Head of caudate nucleus (tissue), 42 donors: ENCODE measurements around the gene RPL18.

ENCODE experiments used
- DNase-seq, 42 donors: peaks; one replicate each; pipeline versions ENCODE4 v3.0.0 to v3.0.0-alpha.2; 2020 to 2021; ENCODE audit warnings: mixed read lengths in 7 of 42
- intact Hi-C: fragments of 100-400 bp; cut with DNase I; formaldehyde crosslinking; loops from one replicate; pipeline ENCODE4 v1.15.0; 2022

Gene RPL18

DNA sequence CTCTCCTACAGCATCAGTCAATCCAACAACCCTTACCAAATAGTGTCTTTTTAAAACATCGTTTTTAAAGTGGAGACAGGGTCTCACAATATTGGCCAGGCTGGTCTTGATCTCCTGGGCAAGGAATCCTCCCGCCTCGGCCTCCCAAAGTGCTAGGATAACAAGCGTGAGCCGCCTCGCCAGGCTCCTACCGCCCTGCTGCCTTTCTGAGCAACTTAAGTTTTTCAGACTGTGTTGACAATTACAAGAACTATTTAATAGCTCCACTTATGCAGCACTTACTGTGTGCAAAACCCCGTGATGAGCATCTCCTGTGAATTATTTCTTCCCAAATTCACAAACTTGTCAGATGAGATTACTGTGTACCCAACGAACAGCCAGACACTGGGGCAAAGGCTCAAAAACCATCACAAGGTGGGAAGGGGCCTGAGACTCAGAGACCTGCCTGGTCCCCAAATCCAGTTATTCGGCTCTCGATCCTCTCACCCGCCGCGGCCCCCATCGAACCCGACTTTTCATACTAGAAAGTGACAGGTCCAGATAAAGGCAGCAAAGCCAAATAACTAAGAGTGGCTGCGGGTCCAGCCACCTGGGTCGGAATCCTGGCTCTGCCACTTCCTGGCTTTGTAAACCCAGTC is 581 bp downstream of the RPL18 start:
- intact Hi-C loops: no loop called here
- peak in 4 of 42 donors; percentile 31 to 59 (median 43) for DNase-seq

DNA sequence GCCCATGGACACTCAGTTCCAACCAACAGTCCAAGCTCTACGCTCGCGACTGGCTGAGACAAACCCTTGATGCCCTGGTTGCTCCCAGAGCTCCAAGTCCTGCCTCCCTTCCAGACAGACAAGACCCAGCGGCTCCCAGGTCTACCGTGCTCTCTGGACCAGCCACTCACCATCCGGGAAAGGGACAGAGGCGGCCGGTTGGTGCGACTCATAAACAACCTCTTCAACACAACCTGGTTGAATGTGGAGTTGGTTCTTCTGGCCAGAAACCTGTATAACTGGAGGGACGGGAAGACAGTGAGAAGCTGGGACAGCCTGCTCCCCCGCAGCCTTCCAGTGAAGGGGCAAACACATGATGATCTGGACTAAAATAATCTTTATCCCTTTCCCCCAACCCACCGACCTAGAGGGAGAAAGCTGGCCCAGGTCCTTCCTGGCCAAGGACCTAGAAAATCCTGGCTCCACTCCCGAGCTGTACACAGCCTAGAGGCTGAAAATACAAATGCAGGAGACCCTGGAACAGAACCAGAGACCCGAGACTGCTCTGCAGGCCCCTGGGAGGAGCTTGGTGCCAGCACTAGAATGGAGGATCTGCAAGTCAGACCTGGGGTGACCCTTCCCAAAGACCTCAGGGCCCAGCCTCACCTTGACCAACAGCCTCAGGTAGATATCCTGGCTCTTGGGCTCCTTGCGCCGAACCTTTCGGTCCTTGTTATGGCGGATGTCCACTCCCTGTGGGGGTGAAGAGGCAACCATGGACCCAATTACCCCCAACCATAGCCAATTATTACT is 1.6 kb downstream of the RPL18 start:
- no peak for DNase-seq
- intact Hi-C loops: no loop called here

DNA sequence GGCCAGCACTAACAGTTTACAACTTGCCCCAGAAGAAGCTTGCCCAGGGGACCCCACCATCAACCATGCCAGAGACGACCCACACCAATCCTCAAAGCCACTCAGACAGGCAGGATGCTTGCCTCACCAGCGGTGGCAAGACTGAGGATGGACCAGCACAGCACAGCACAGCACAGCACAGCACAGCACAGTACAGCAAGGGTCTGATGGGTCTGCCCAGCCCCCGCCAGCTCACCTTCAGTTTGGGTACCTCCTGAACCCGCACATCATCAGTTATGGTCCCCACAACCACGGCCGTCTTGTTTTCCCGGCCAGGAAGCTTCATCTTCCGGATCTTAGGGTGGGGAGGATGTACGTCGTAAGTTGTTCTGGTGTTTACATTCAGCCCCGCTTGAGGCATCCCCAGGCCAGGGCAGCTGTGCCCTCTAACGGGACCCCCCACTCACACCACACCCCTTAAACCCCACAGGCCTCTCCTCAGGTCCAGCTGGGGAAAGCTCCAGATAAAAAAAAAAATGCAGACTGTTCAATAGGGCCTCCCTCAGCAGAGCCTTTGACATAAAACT is 2.4 kb downstream of the RPL18 start:
- DNase-seq: no peak
- intact Hi-C loops: no loop called here

DNA sequence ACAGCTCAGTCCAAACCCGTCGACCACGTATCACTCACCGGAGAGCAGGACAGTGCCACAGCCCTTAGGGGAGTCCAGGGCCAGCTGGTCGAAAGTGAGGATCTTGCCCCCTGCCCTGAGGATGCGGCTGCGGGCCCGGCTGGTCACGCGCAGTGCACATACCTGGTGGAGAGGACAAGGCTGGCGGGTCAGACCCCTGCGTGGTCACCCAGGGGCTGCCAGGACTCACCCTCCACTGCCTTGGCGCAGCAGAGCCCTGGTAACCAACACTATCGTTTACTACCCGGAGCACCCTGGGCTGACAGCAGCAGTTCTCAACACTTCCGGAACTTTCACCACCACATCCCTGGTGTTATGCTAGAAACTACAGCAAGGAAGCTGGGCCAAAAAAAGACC is 2.9 kb downstream of the RPL18 start:
- intact Hi-C loops: no loop called here
- no peak for DNase-seq

DNA sequence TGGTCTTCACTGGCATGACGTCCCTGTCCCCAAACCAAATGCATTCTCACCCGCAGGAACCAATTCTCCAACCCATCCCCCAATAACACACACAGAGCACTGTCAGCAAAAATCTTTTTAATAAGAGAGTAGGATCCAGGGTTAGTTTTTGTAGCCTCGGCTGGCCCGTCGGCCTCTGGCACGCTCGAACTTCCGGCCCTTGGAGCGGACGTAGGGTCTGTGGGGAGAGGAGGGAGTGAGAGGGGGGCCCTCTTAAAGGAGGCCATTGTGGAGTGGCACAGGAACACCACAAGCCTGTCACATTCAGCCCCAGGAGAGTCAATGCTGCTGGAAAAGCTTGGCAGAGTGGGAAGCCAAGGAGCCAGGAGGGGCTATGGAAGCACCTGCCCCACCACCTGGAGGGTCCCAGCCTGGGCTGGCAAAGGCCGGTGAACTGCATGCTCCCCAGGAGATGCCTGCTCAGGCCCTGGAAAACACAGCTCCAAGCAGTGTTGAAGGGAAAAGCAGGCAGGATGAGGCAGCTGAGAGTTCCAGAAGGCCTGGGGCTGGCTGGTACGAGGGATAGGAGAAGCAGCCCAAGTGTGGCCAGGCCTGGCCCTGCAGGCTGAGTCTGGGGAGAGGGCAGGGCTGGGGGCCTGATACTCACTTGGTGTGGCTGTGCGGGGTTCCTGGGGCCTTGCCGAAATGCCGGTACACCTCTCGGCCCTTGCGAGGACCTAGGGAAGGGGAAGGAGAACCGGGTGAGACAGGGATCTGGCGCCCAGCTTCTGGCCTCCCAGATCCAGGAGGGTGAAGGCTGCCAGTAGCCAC is 3.5 kb downstream of the RPL18 start:
- DNase-seq: no peak
- intact Hi-C loops: no loop called here

DNA sequence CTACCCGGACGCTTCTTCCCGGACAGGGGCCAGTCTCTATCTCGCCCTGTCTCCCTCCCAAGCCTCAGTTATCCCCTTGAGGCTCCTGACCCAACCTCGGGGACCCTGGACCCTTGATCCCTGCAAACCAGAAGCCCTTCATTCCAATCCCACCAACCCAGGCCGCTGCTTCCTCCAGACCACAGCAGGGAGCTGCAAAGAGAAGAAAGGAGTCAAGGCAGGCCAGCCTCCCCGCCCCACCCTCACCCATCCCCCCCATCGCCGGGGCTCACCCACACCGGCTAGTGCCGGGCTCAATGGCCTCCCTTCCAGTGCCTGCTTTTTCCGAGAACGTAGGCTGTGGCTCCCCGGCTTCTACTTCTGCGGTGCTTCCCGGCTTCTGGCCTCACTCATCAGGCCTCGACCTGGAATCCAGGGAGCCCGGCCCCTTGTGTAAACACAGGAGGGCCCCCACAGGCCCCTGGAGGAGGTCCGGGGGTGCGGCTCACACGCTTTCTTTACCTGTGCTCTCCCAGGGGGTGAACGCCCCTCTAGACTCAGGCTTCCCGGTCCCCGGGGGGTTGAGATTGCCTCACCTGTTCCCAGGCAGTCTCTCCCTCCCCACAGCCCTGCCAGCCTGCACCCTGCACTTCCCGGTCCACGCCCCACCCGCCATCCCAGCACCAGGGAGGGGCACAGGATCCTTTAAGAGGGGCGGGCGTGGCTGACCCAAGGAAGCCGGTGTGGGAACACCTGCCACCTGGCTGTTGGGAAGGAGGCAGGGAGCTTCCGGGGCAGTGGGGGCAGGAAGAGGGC is 4.3 kb downstream of the RPL18 start, which contains the start of gene FAM83E:
FAM83E (minus strand) TSS at position 641 of the 795 bp plus-strand sequence. CDS start 1,704 bp downstream, outside the sequence.
- DNase-seq: no peak
- intact Hi-C loops: no loop called here

DNA sequence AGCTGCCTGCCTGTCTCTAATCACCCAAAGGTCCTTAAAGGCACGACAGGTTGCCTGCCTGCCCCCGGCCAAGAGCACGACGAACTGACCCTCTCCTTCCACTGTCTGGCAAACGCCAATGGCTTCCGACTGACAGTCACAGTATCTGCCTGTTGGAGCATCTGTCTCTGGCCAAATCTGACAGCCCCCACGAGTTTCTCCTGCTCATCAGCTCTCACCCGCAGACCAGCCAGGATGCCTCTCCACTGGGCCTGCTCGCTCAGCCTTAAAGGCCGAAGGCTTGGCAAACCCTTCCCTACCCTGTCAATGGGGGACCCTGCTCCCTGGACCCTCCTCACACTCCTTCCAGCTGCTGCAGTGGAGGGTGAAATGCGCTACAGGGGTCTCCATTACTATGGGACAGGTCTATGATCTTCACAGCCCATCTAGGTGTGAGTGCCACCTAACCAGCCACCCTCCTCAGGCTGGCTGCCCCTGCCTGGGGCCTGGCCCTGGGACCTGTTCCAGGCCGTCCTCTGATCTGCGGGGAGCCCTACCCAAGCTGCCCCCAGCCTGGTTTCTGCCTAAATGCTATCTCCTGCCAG is 5.0 kb downstream of the RPL18 start:
- no peak for DNase-seq
- intact Hi-C loops: no loop called here

DNA sequence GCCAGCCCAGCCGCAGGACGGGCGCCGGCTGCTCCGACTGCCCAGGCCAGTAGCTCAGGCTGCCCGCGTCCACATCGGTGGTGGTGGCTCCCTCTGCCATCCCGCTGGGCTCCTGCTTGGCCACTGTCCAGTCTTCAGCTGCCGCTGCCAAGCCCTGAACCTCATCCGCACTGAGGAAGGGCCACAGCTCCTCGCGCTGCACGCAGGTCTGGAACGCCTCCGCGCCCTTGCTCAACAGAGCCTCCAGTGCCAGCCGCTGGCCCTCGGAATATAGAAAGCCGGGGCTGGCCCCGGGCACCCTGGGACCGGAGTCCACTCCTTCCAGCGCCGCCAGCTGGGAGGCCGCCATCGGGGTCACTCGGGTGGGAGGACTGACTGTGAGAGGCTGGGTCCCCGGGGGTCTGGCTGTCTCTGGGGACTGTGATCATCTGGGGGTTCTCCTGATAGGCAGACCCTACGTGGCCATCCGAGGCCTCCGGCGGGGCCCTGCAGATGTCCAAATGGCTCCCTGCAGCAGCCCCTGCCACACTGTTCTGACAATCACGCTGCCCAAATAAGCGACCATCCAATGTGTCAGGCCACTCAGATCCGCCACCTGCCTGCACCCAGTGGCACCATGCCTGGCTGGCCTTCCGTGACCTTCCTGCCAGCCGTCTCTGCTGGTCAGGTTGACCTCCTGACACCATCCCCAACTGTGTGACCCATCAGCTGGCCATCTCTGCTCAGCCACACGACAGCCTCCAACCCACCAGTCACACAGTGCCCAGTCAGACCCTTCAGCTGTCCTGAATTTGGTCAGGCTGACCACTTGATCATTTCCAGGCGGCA is 5.7 kb downstream of the RPL18 start:
- intact Hi-C loops: no loop called here
- DNase-seq: peak in 36 of 42 donors; percentile 30 to 82 (median 69)

DNA sequence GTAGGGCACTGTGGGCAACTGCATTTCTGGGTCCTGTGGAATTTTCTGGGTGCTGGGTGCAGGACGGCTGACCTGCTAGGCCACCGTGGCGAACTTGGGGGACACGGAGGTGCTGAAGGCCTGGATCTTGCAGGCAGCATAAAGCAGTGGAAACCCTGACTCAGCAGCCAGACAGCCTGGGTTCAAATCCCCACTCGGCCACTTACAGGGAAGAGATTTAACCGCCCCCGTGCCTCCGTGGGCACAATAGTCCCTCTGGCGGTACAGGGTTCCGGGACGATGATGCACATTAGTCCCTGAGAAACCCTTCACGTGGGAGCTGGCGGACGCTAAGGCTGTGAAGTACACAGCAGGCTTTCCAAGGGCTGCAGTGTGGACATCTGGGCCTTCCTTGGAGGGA is 7.1 kb downstream of the RPL18 start:
- DNase-seq: no peak
- intact Hi-C loops: no loop called here

DNA sequence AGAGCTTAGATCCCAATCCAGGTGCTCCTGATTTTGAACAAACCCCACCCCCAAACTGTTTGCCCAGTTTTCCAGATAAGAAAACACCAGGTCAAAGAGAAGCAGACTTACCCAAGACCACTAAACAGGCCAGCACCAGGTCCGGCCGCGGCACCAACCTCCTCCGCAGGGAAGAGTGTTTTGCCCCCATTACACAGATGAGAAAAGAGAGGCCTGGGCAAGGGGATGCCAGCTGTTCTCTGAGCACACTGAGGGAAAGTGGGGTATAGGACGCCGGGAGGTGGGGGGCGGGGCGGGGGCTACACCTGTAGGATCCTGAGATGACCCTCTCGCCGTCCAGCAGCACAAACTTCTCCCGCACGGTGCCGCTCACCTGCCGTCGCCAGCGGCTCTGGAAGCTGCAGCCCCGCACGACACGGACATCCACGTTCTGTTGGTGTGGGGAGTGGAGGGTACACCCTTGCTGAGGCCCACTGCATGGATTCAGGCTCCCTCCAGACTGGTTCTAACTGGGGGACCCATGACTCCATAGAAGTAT is 9.3 kb downstream of the RPL18 start:
- DNase-seq: no peak
- intact Hi-C loops: no loop called here

DNA sequence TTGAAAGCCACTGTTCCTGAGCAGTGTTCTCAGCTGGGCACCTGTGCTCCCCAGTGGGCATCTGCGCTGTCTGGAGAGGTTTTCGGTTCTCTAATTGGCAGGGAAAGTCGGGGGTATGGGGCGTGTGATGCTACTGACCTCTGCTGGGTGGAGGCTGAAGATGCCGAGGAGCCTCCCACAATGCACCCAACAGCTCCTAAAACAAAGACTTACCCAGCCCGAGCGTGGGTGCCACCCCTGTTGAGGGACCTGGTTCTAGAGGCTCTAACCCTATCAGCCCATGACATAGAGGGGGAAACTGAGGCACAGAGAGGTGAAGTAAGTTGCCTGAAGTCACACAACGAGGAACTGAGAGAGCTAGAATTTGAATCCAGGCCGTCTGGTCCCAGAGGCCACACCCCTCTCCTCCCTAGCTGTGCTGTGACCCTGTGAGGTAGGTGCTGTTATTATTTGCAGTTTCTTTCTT is 10.1 kb downstream of the RPL18 start:
- intact Hi-C loops: no loop called here
- peak in 25 of 42 donors; percentile 32 to 73 (median 51) for DNase-seq

DNA sequence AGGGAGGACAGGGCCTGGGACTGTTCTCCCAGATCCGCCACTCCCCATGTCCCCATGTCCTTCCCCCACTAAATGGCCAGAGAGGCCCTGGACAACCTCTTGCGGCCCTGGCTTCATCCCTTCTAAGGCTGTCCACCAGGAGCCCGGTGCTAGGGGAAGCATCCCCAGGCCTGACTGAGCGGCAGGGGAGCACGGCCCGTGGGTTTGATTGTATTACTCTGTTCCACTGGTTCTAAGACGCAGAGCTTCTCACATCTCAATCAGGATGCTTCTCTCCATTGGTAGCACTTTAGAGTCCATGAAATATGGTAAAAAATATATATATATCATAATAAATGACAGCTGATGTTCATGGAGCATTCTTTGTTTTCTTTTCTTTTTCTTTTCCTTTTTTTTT is 11.6 kb downstream of the RPL18 start:
- intact Hi-C loops: no loop called here
- DNase-seq: no peak

DNA sequence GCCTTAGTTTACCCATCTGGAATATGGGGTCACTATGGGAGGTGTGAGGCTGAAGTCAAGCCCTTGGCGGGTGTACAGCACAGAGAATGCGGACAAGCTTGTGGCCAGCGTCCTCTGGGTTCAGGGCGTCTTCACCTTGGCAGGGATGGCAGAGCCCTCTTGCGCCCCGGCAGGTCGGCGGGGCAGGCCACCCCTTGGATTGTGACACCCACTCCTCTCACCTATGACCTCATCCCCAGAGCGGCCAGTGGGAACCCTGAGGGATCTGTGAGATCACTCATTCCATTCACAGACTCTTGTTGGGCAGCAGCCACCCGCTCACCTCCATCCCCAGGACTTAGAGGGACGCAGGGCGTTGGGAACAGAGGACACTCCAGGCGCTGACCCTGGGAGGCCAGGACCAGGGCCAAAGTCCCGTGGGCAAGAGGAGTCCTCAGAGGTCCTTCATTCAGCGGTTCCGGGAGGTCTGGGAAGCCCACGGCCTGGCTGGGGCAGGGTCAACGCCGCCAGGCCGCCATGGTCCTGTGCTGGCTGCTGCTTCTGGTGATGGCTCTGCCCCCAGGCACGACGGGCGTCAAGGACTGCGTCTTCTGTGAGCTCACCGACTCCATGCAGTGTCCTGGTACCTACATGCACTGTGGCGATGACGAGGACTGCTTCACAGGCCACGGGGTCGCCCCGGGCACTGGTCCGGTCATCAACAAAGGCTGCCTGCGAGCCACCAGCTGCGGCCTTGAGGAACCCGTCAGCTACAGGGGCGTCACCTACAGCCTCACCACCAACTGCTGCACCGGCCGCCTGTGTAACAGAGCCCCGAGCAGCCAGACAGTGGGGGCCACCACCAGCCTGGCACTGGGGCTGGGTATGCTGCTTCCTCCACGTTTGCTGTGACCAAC is 12.3 kb downstream of the RPL18 start, which contains the start of gene SPACA4:
SPACA4 (plus strand) TSS at position 280 of the 896 bp plus-strand sequence; CDS start at position 517, 237 bp downstream.
- DNase-seq: no peak
- intact Hi-C loops: no loop called here

DNA sequence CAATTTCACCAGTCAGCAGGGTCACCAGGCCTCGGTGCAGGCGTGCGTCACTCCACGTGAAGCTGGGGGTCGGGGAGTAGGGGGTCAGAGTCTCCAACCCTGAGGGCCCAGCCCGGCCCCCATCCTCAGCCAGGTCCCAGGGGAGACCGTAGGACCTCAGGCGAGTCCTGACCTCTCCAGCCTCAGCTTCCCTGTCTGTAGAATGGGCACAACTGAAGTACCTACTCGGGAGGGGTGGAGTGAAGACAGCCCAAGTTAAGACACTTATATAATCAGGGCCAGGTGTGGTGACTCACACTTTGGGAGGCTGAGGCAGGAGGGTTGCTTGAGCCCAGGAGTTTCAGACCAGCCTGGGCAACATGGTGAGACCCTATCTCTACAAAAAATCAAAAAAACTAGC is 15.1 kb downstream of the RPL18 start:
- DNase-seq: no peak
- intact Hi-C loops: no loop called here

DNA sequence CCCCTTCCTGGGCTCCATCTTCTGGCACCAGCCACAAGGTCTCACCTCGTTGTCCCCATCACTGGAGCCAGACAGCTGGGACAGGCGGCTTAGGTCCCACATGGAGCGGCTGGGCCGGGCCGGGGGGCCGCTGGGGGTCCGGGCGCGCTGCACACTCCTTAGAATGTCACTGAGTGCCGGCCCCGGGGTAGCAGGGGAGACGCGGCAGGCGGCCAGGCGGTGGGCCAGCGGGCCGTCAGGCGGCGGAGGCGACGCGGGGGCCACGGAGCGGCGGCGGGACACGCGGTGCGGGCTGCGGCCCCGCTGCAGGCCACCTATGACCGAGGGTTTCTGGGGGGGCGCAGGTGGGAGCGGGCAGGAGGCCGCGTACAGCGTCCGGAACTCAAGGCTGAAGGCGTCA is 15.5 kb downstream of the RPL18 start:
- no peak for DNase-seq
- intact Hi-C loops: no loop called here

DNA sequence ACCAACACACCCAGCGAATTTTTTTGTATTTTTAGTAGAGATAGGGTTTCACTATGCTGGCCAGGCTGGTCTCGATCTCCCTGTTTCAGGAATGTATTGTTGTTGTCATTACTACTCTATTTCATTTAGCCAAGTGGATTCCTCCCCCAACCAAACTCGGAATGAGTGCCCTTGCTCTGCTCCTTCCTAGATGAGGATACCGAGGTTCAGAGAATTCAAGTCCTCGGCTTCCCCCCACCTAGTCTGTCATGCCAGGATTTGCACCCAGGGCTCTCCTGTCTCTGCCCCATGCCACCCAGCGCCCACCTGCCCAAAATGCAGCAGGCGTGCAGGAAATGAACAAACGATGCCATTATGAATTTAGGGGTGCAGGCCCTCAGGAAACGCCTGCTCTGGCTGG is 16.0 kb downstream of the RPL18 start:
- no peak for DNase-seq
- intact Hi-C loops: no loop called here
